Parathyroid adenoma (tissue), 2 donors: ENCODE measurements around the gene PSD4.

ENCODE experiments used
- H2AFZ ChIP-seq: fragments of 300-600 bp; sonication (generic); one replicate; pipeline ENCODE4 v1.7.0; 2017; ENCODE audit warnings: antibody characterized with exemption, mild to moderate bottlenecking
- H3K27ac ChIP-seq: fragments of 300-600 bp; sonication (generic); one replicate; pipeline ENCODE4 v1.7.0; 2017
- H3K27me3 ChIP-seq: fragments of 300-600 bp; sonication (generic); one replicate; pipeline ENCODE4 v1.7.0; 2017; ENCODE audit warnings: low read length; ENCODE audit not compliant: control insufficient read depth, insufficient read depth
- H3K36me3 ChIP-seq: fragments of 300-600 bp; sonication (generic); one replicate; pipeline ENCODE4 v1.7.0; 2017; ENCODE audit warnings: low read length; ENCODE audit not compliant: control insufficient read depth, insufficient read depth
- H3K4me1 ChIP-seq: fragments of 300-600 bp; sonication (generic); one replicate; pipeline ENCODE4 v1.7.0; 2017; ENCODE audit warnings: control low read depth
- H3K4me2 ChIP-seq: fragments of 300-600 bp; sonication (generic); one replicate; pipeline ENCODE4 v1.7.0; 2017; ENCODE audit warnings: low read length
- H3K4me3 ChIP-seq: fragments of 300-600 bp; sonication (generic); one replicate; pipeline ENCODE4 v1.7.0; 2017; ENCODE audit warnings: low read depth, low read length
- H3K79me2 ChIP-seq: fragments of 300-600 bp; sonication (generic); one replicate; pipeline ENCODE4 v1.7.0; 2017; ENCODE audit warnings: control low read depth
- H3K9ac ChIP-seq: fragments of 300-600 bp; sonication (generic); one replicate; pipeline ENCODE4 v1.7.0; 2017; ENCODE audit warnings: mild to moderate bottlenecking
- H3K9me3 ChIP-seq: fragments of 300-600 bp; sonication (generic); one replicate; pipeline ENCODE4 v1.7.0; 2017; ENCODE audit warnings: low read length; ENCODE audit not compliant: control insufficient read depth
- TF ChIP-seq, protein P1 (sequence below): fragments of 300-600 bp; sonication (generic); IDR thresholded peaks from one replicate; pipeline ENCODE4 v1.7.0; 2017; ENCODE audit warnings: antibody characterized with exemption, mild to moderate bottlenecking
- donor health status: primary hyperparathyroidism.

Gene PSD4

DNA sequence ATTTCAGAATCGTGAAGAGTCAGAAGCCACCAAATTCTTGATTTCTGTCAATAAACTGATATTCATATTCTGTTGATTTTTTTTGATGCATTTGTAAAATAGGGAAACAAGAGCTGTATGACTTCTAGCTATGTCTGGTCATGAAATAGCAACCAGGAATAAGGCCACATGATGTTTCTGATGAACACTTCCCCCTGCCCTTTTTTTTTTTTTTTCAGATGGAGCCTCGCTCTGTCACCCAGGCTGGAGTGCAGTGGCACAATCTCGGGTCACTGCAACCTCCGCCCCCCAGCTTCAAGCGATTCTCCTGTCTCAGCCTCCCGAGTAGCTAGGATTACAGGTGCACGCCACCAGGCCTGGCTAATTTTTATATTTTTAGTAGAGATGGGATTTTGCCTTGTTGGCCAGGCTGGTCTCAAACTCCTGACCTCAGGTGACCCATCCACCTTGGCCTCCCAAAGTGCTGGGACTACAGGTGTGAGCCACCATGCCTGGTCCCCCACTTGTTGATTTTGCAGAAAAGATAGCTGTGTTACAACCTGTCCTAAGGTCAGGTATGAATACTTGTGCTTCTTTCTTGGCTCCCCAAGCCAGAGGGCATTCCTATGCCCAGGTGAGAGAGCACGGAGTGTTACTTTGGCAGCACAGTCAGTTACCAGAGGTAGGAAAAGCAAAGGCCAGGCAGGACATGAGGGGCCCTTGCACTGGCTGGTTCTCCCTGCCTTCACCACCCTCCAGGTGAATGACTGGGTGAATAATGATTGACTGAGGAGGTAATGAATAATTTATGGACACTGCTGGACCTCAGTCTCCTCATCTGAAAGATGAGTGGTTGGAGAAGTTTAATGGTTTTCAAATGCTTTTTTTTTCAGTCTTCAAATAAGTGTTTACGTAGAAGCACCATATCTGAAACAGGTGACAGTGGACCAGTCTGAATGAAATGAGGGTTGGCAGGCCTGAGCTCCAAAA, 65.4 kb downstream of the PSD4 start:
- no peak overlapping the region for H3K4me2 ChIP-seq
- peaks cover 2% of the 10 kb centered on the region for H3K79me2 ChIP-seq
- H3K36me3 ChIP-seq: no peaks in the 10 kb centered on the region
- H3K9ac ChIP-seq: no peak overlapping the region
- H3K4me1 ChIP-seq: peaks cover 16% of the 10 kb centered on the region
- no peaks in the 10 kb centered on the region for H3K27me3 ChIP-seq
- no peaks in the 10 kb centered on the region for H3K9me3 ChIP-seq
- peak overlapping the region; percentile 29 for H3K27ac ChIP-seq
- TF ChIP-seq, protein P1, sequence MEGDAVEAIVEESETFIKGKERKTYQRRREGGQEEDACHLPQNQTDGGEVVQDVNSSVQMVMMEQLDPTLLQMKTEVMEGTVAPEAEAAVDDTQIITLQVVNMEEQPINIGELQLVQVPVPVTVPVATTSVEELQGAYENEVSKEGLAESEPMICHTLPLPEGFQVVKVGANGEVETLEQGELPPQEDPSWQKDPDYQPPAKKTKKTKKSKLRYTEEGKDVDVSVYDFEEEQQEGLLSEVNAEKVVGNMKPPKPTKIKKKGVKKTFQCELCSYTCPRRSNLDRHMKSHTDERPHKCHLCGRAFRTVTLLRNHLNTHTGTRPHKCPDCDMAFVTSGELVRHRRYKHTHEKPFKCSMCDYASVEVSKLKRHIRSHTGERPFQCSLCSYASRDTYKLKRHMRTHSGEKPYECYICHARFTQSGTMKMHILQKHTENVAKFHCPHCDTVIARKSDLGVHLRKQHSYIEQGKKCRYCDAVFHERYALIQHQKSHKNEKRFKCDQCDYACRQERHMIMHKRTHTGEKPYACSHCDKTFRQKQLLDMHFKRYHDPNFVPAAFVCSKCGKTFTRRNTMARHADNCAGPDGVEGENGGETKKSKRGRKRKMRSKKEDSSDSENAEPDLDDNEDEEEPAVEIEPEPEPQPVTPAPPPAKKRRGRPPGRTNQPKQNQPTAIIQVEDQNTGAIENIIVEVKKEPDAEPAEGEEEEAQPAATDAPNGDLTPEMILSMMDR: no peak
- H2AFZ ChIP-seq: no peak overlapping the region
- H3K4me3 ChIP-seq: no peak overlapping the region

- peak overlapping the region; percentile 67 for H3K4me2 ChIP-seq
- H3K4me3 ChIP-seq: peak overlapping the region; percentile 19
- no peaks in the 10 kb centered on the region for H3K27me3 ChIP-seq
- H3K27ac ChIP-seq: peak overlapping the region; percentile 51
- TF ChIP-seq, protein P1: no peak
- H3K4me1 ChIP-seq: peaks cover 17% of the 10 kb centered on the region
- peaks cover 2% of the 10 kb centered on the region for H3K79me2 ChIP-seq
- H3K36me3 ChIP-seq: no peaks in the 10 kb centered on the region
- H3K9me3 ChIP-seq: no peaks in the 10 kb centered on the region
- no peak overlapping the region for H2AFZ ChIP-seq
- no peak overlapping the region for H3K9ac ChIP-seq
Observed at GRCh38 chr2:113240150-113240914, 66.6 kb downstream of the PSD4 start.

DNA sequence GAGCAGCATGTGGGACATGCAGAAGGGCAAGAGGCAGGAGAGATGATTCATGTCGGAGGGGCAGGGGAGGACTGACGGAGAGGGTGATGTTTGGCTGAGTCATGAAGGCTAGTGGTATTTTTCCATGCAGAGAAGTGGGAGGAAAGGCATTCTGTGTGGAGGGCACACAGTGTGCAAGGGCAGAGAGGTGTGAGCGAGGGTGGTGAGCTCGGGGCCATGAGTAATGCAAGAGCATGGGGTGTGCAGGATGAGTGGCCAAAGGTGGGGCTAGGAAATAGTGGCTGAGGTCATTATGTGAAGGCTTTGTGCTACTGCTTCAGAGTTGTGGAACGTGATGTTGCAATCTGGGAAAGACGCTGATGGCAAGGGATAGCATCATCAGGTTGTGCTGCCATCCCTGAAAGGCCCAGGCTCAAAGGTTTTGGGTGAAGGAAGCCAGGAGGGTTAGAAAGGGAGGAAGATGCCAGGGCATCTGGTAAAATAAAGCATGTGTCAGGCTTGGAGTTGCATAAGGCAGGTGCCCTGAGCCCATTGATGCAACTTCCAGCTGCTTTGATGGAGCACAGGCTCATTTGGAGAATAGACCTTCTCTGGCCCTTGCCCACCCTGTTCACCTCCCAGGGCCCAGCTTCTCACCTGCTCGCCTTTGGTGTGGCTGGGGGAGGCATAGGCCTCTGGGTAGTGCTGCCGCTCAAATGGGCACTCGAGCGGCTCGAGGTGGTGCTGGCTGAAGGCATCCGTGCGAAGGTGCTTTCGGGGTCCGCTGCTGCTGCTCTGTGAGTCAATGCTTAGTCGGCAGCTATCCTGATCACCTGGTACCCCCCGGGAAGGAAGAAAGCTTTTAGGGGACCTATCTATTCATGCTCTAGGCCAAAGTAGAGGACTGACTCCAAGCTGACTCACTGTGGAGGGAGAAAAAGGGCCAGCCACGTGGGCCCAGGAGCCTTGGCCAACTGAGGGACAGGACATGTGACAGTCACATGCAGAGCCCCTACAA, 67.4 kb downstream of the PSD4 start:
- H3K36me3 ChIP-seq: no peaks in the 10 kb centered on the region
- TF ChIP-seq, protein P1: no peak
- peaks cover 2% of the 10 kb centered on the region for H3K79me2 ChIP-seq
- no peaks in the 10 kb centered on the region for H3K27me3 ChIP-seq
- H3K4me1 ChIP-seq: peaks cover 22% of the 10 kb centered on the region
- H3K9me3 ChIP-seq: no peaks in the 10 kb centered on the region
- no peak overlapping the region for H2AFZ ChIP-seq
- peak overlapping the region; percentile 67 for H3K4me2 ChIP-seq
- peak overlapping the region; percentile 51 for H3K27ac ChIP-seq
- H3K4me3 ChIP-seq: no peak overlapping the region
- no peak overlapping the region for H3K9ac ChIP-seq

DNA sequence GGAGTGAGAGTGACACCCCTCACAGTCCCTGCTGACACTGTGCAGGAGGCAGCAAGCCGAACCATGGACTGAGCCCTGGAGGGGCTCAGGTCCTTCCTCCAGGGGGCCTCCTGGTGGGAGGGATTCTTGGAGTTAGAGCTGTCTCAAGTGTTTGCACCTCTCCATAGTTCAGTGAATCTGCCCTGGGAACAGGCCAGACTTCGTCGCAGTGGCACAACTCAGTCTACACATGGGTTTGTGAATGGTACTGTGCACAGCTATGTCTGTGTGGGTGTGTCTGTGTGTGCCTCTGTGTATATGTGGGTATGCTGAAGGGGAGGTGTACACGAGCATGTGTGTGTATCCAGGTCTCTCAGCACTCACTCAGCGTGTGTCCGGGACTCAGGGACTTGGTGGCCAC, 68.6 kb downstream of the PSD4 start:
- peaks cover 6% of the 10 kb centered on the region for H3K79me2 ChIP-seq
- H3K9me3 ChIP-seq: no peaks in the 10 kb centered on the region
- H3K27me3 ChIP-seq: no peaks in the 10 kb centered on the region
- no peak overlapping the region for H3K27ac ChIP-seq
- no peak overlapping the region for H3K4me2 ChIP-seq
- H3K9ac ChIP-seq: no peak overlapping the region
- no peaks in the 10 kb centered on the region for H3K36me3 ChIP-seq
- TF ChIP-seq, protein P1: no peak
- no peak overlapping the region for H2AFZ ChIP-seq
- peaks cover 22% of the 10 kb centered on the region for H3K4me1 ChIP-seq
- no peak overlapping the region for H3K4me3 ChIP-seq
